K562 (cell line): Measurements from ENCODE around the gene ARHGEF16. TPM values are rescaled to one million over a fixed set of nuclear protein-coding genes. Genes with fewer than 3 reads are reported as not detected.

Experiments
- ATAC-seq: fragments of 200-7000 bp; cut with Tn5 transposase; 3 replicates; pipeline ENCODE4 v1.9.1; 2020; ENCODE audit warnings: moderate library complexity
- BruUV-seq: library from RNA; stranded (reverse); fragments of 400-500 nt; replicated peaks from 2 replicates; lab custom pipeline; 2021; lab: Mats Ljungman, UMichigan
- CTCF ChIA-PET: fragments of 300-600 bp; formaldehyde crosslinking; extraction: SDS; loops from one replicate; lab custom pipeline; 2021; ENCODE audit warnings: low intra/inter-chr PET ratio; lab: Yijun Ruan, JAX
- POLR2A ChIA-PET: fragments of 300-600, 350-650 bp; sonication (Branson Sonifier 250); formaldehyde crosslinking; extraction: SDS; loops from one replicate; lab custom pipeline; 2021; ENCODE audit warnings: antibody characterized with exemption, inconsistent platforms; lab: Yijun Ruan, JAX
- DNase-seq, 4 experiments: peaks; one replicate each; pipeline versions ENCODE4 v3.0.0 to v3.0.0-alpha.2; 2011 to 2018; ENCODE audit warnings: low spot score in 3 of 4, mixed read lengths in 3 of 4; ENCODE audit errors: extremely low read depth in 1 of 4
- FAIRE-seq: peaks from 2 replicates; lab custom pipeline; 2011; peaks lifted over from hg19 to GRCh38; lab: Jason Lieb, UNC
- H2AFZ ChIP-seq: 2 replicates; pipeline ENCODE4 v1.6.0; 2011; ENCODE audit warnings: low read depth, low read length, control low read depth, inconsistent platforms
- H3K27ac ChIP-seq: fragments of 200-600 bp; 3 replicates; pipeline ENCODE4 v1.8.0; 2011; ENCODE audit warnings: low read depth, mild to moderate bottlenecking, control low read depth, inconsistent platforms, low read length, moderate library complexity, mixed read lengths; ENCODE audit errors: extremely low read depth
- H3K27me3 ChIP-seq, 2 experiments: fragments of 300-600 bp in 1 of 2; 2 replicates in 1 of 2; 3 replicates in 1 of 2; pipeline versions ENCODE4 v1.6.0 to v1.8.0; 2011; ENCODE audit warnings: inconsistent platforms in 2 of 2, low read length in 2 of 2, mild to moderate bottlenecking in 1 of 2, mixed read lengths in 1 of 2, moderate library complexity in 1 of 2; ENCODE audit not compliant: control insufficient read depth in 2 of 2, insufficient read depth in 2 of 2
- H3K36me3 ChIP-seq: fragments of 300-600 bp; 3 replicates; pipeline ENCODE4 v1.8.0; 2011; ENCODE audit warnings: mild to moderate bottlenecking, low read length, inconsistent platforms; ENCODE audit not compliant: control insufficient read depth, insufficient read depth
- H3K4me1 ChIP-seq, 2 experiments: fragments of 200-600 bp in 1 of 2; replicated peaks in 1 of 2; 2 replicates in 1 of 2; 3 replicates in 1 of 2; pipeline versions ENCODE4 v1.5.1 to v1.8.0; 2011; ENCODE audit warnings: inconsistent platforms in 2 of 2, low read length in 2 of 2, mild to moderate bottlenecking in 1 of 2, mixed read lengths in 1 of 2, moderate library complexity in 1 of 2; ENCODE audit not compliant: control insufficient read depth in 2 of 2, insufficient read depth in 2 of 2
- H3K4me2 ChIP-seq: 2 replicates; pipeline ENCODE4 v1.6.1; 2011; ENCODE audit warnings: low read length, control low read depth, inconsistent platforms, mixed read lengths; ENCODE audit not compliant: insufficient read depth
- H3K4me3 ChIP-seq: fragments of 200-600 bp; sonication (generic), shearing (Covaris generic); 2 replicates; pipeline ENCODE4 v1.5.1; 2016; ENCODE audit warnings: control low read depth, inconsistent platforms
- H3K79me2 ChIP-seq: fragments of 200-600 bp; 3 replicates; pipeline ENCODE4 v1.8.0; 2011; ENCODE audit warnings: low read length, inconsistent platforms; ENCODE audit not compliant: control insufficient read depth, insufficient read depth
- H3K9ac ChIP-seq, 2 experiments: 2 replicates each; pipeline versions ENCODE4 v1.6.0 to v1.6.1; 2011; ENCODE audit warnings: low read depth in 2 of 2, low read length in 2 of 2, control low read depth in 1 of 2, inconsistent platforms in 1 of 2, mild to moderate bottlenecking in 1 of 2, mixed read lengths in 1 of 2; ENCODE audit not compliant: insufficient read depth in 1 of 2
- H3K9me1 ChIP-seq: one replicate; pipeline ENCODE4 v1.6.0; 2011; ENCODE audit warnings: inconsistent platforms, mild to moderate bottlenecking, low read length, moderate library complexity; ENCODE audit not compliant: control insufficient read depth, insufficient read depth
- H3K9me3 ChIP-seq: replicated peaks from 2 replicates; pipeline ENCODE4 v1.5.1; 2011; ENCODE audit warnings: low read depth, low read length, inconsistent platforms; ENCODE audit not compliant: control insufficient read depth, insufficient read depth
- H4K20me1 ChIP-seq: replicated peaks from 2 replicates; pipeline ENCODE4 v1.6.1; 2011; ENCODE audit warnings: low read length, inconsistent platforms, mixed read lengths; ENCODE audit not compliant: control insufficient read depth, insufficient read depth
- E2F6 ChIP-seq, 2 experiments: IDR thresholded peaks; 2 replicates each; pipeline ENCODE4 v1.6.1; 2011; ENCODE audit warnings: borderline replicate concordance in 1 of 2, control low read depth in 1 of 2, low read depth in 1 of 2, low read length in 1 of 2, mild to moderate bottlenecking in 1 of 2, mixed read lengths in 1 of 2, moderate library complexity in 1 of 2; ENCODE audit not compliant: insufficient read depth in 1 of 2, insufficient read length in 1 of 2, poor library complexity in 1 of 2, severe bottlenecking in 1 of 2; ENCODE audit errors: extremely low read depth in 1 of 2
- FOXP4 ChIP-seq: sonication (generic); formaldehyde crosslinking; IDR thresholded peaks from 2 replicates; pipeline ENCODE4 v1.8.0; 2022; ENCODE audit warnings: mild to moderate bottlenecking, missing genetic modification reagents, borderline replicate concordance
- HMG20A ChIP-seq: fragments of 450-650 bp; formaldehyde crosslinking; conservative IDR thresholded peaks from 2 replicates; pipeline ENCODE4 v1.4.0; 2020; ENCODE audit warnings: mild to moderate bottlenecking, mixed read lengths
- L3MBTL2 ChIP-seq: fragments of 450-650 bp; IDR thresholded peaks from 2 replicates; pipeline ENCODE4 v1.6.1; 2016; ENCODE audit warnings: mild to moderate bottlenecking, moderate library complexity
- SMC3 ChIP-seq: conservative IDR thresholded peaks from 2 replicates; pipeline ENCODE4 v1.6.1; 2011; ENCODE audit warnings: low read depth, low read length, improper control_type of control experiment; ENCODE audit not compliant: insufficient read depth
- SUPT5H ChIP-seq: fragments of 450-650 bp; IDR thresholded peaks from 2 replicates; pipeline ENCODE4 v1.6.1; 2016
- WGBS: fragments of 100-300 bp; shearing (Covaris generic); methylation state at CpG from one replicate; pipeline ENCODE4 v1.1.6; 2016; ENCODE audit warnings: low coverage, mixed read lengths; ENCODE audit not compliant: insufficient coverage; ENCODE audit errors: missing lambda C conversion rate; 5-methylcytosine and 5-hydroxymethylcytosine counted together
- in situ Hi-C: fragments of 300-500 bp; cut with MboI; formaldehyde crosslinking; loops from 4 replicates; pipeline ENCODE4 v1.15.0; 2018; ENCODE audit warnings: inconsistent platforms, mixed read lengths
- intact Hi-C: fragments of 100-400 bp; cut with micrococcal nuclease; formaldehyde crosslinking; loops from 2 replicates; pipeline ENCODE4 v1.14.2; 2022
- polyA plus RNA-seq, 8 experiments: library from polyadenylated mRNA; depleted of rRNA in 4 of 8; stranded (reverse) in 5 of 8; unstranded in 3 of 8; fragments of >200 nt; fragmentation: Nextera tagmentation in 2 of 8; fragmentation: Illumina TruSeq in 1 of 8; extraction: Ambion mirVana in 2 of 8; extraction: Trizol in 1 of 8; gene quantifications; 2 replicates each; pipeline versions ENCODE4 v1.2.1 to v1.2.3, GENCODE V29; 2011 to 2014; ENCODE audit warnings: inconsistent platforms in 1 of 8, missing spikeins in 1 of 8
- total RNA-seq, 7 experiments: library from RNA; depleted of rRNA in 6 of 7; stranded (reverse); fragments of >200 nt in 6 of 7; fragmentation: Illumina TruSeq in 2 of 7; extraction: Trizol in 2 of 7; gene quantifications; 2 replicates each; pipeline versions ENCODE4 v1.2.1 to v1.2.3, GENCODE V29; 2011 to 2021; ENCODE audit warnings: low replicate concordance in 1 of 7

ARHGEF16 gene
- total and polyA plus RNA-seq, 9 of the 15 experiments (the other 6 are each of a cell fraction or from before 2014, with no cell fraction given): 0.15 to 1.2 (median 0.49) TPM; not detected in 2

- 6% methylated on average over 30 of the region's 30 CpGs for WGBS
- Histone ChIP-seq H2AFZ (no peak overlapping the region), H3K36me3 (no peaks in the 10 kb centered on the region), H3K4me2 (no peak overlapping the region), H4K20me1 (peaks cover 14% of the 10 kb centered on the region), H3K27me3 (peaks cover 6 to 21% of the 10 kb centered on the region in 2 experiments), H3K9ac (no peak overlapping the region), H3K4me3 (no peak overlapping the region), H3K9me3 (no peaks in the 10 kb centered on the region), H3K79me2 (no peaks in the 10 kb centered on the region), H3K27ac (no peak overlapping the region), H3K9me1 (no peaks in the 10 kb centered on the region), H3K4me1 (peaks cover 0 to 64% of the 10 kb centered on the region in 2 experiments; a peak in 2 of 5 replicates)
- ATAC-seq (no peak), DNase-seq (no peak), FAIRE-seq (no peak)
- BruUV-seq: no TSS peak
- CTCF ChIA-PET: no interaction called here
- POLR2A ChIA-PET: interaction anchor here (0.7 to 1.3 kb wide), 2 partner anchors 8 to 96 kb away, joined by 3 to 4 read pairs; no protein-coding TSS in a partner anchor
- intact Hi-C loops: no loop called here
- in situ Hi-C loops: loop anchor here (5.0 kb wide), 1 partner anchor 32 kb away; no protein-coding TSS in a partner anchor
- peak; percentile 61; the same call in 1 of the 2 replicates for TF ChIP-seq L3MBTL2
- TF ChIP-seq E2F6 (IDR thresholded peaks at IDR 0.05; ENCODE audit: borderline replicate concordance in 1 of 2, extremely low read depth in 1 of 2, insufficient read depth in 1 of 2, insufficient read length in 1 of 2, low read depth in 1 of 2, low read length in 1 of 2, poor library complexity in 1 of 2, severe bottlenecking in 1 of 2): peak in 1 of 2 experiments; percentile 21
- TF ChIP-seq FOXP4 (CRISPR knock-in tag): 0 out of 2 replicates have a peak, but pooled peaks have one; percentile 35
- no peak for TF ChIP-seq HMG20A (CRISPR knock-in tag)
- no peak for TF ChIP-seq SUPT5H
- TF ChIP-seq SMC3: no peak
Measured at GRCh38 chr1:3479511-3480368, 25.3 kb downstream of the ARHGEF16 start.
